H9 (cell line): Measurements from ENCODE around the gene GLI2. TPM values are rescaled to one million over a fixed set of nuclear protein-coding genes. Genes with fewer than 3 reads are reported as not detected.

Experiments used
- DNase-seq: peaks from one replicate; pipeline ENCODE4 v3.0.0-alpha.2; 2017
- H2AFZ ChIP-seq: one replicate; pipeline ENCODE4 v1.6.1; 2013; ENCODE audit warnings: mild to moderate bottlenecking, low read length, control low read depth, moderate library complexity
- H2AK5ac ChIP-seq: 2 replicates; pipeline ENCODE4 v1.6.1; 2013; ENCODE audit warnings: low read length, control low read depth, mixed read lengths; ENCODE audit not compliant: insufficient read length
- H2BK120ac ChIP-seq: one replicate; pipeline ENCODE4 v1.6.1; 2013; ENCODE audit warnings: low read depth, mild to moderate bottlenecking, low read length, control low read depth, inconsistent platforms; ENCODE audit not compliant: poor library complexity, severe bottlenecking
- H2BK12ac ChIP-seq: 2 replicates; pipeline ENCODE4 v1.6.1; 2013; ENCODE audit warnings: low read length, control low read depth, mixed read lengths, low read depth; ENCODE audit not compliant: insufficient read length
- H2BK15ac ChIP-seq: 2 replicates; pipeline ENCODE4 v1.6.1; 2013; ENCODE audit warnings: low read depth, low read length, control low read depth
- H2BK20ac ChIP-seq: one replicate; pipeline ENCODE4 v1.6.1; 2013; ENCODE audit warnings: low read depth, mild to moderate bottlenecking, low read length, control low read depth, inconsistent platforms; ENCODE audit not compliant: poor library complexity, severe bottlenecking
- H2BK5ac ChIP-seq: 2 replicates; pipeline ENCODE4 v1.6.1; 2013; ENCODE audit warnings: low read length, control low read depth, mixed read lengths; ENCODE audit not compliant: insufficient read length
- H3K14ac ChIP-seq: 2 replicates; pipeline ENCODE4 v1.6.1; 2013; ENCODE audit warnings: low read length, control low read depth; ENCODE audit not compliant: insufficient read depth
- H3K18ac ChIP-seq: 2 replicates; pipeline ENCODE4 v1.6.1; 2013; ENCODE audit warnings: low read depth, mild to moderate bottlenecking, mixed read lengths, low read length, control low read depth; ENCODE audit not compliant: insufficient read length
- H3K23ac ChIP-seq: 2 replicates; pipeline ENCODE4 v1.6.1; 2013; ENCODE audit warnings: low read length, control low read depth, mixed read lengths, low read depth; ENCODE audit not compliant: insufficient read length
- H3K23me2 ChIP-seq: 2 replicates; pipeline ENCODE4 v1.6.1; 2013; ENCODE audit warnings: low read depth, mild to moderate bottlenecking, mixed read lengths, low read length, control low read depth; ENCODE audit not compliant: insufficient read length, poor library complexity, severe bottlenecking
- H3K27ac ChIP-seq: 2 replicates; pipeline ENCODE4 v1.5.1; 2013; ENCODE audit warnings: low read length, control low read depth, mixed read lengths, low read depth; ENCODE audit not compliant: insufficient read length
- H3K27me3 ChIP-seq: 2 replicates; pipeline ENCODE4 v1.6.1; 2013; ENCODE audit warnings: low read length, control low read depth, inconsistent platforms; ENCODE audit not compliant: insufficient read depth
- H3K4ac ChIP-seq: 2 replicates; pipeline ENCODE4 v1.6.1; 2013; ENCODE audit warnings: low read depth, mild to moderate bottlenecking, control low read depth, inconsistent platforms, low read length, moderate library complexity
- H3K4me1 ChIP-seq: 2 replicates; pipeline ENCODE4 v1.6.1; 2013; ENCODE audit warnings: low read length, control low read depth, inconsistent platforms; ENCODE audit not compliant: insufficient read depth
- H3K4me2 ChIP-seq: 2 replicates; pipeline ENCODE4 v1.6.1; 2013; ENCODE audit warnings: low read length, control low read depth, mixed read lengths; ENCODE audit not compliant: insufficient read length, insufficient read depth
- H3K56ac ChIP-seq: 2 replicates; pipeline ENCODE4 v1.6.1; 2013; ENCODE audit warnings: low read depth, mild to moderate bottlenecking, mixed read lengths, low read length, control low read depth; ENCODE audit not compliant: insufficient read length
- H3K79me1 ChIP-seq: 2 replicates; pipeline ENCODE4 v1.6.1; 2013; ENCODE audit warnings: low read depth, mild to moderate bottlenecking, moderate library complexity, low read length, control low read depth, inconsistent platforms; ENCODE audit not compliant: insufficient read depth, poor library complexity, severe bottlenecking
- H3K79me2 ChIP-seq: 2 replicates; pipeline ENCODE4 v1.6.1; 2013; ENCODE audit warnings: low read length, control low read depth, inconsistent platforms; ENCODE audit not compliant: insufficient read depth
- H3K9ac ChIP-seq: 2 replicates; pipeline ENCODE4 v1.6.1; 2013; ENCODE audit warnings: low read length, control low read depth, mixed read lengths; ENCODE audit not compliant: insufficient read length; ENCODE audit errors: extremely low read depth
- H3K9me3 ChIP-seq: one replicate; pipeline ENCODE4 v1.6.1; 2013; ENCODE audit warnings: low read depth, low read length, inconsistent platforms; ENCODE audit not compliant: control insufficient read depth
- H3T11ph ChIP-seq: one replicate; pipeline ENCODE4 v1.6.1; 2013; ENCODE audit warnings: mild to moderate bottlenecking, low read length, control low read depth, inconsistent platforms
- H4K20me1 ChIP-seq: one replicate; pipeline ENCODE4 v1.6.1; 2013; ENCODE audit not compliant: control insufficient read depth, insufficient read length, insufficient read depth
- H4K5ac ChIP-seq: 2 replicates; pipeline ENCODE4 v1.6.1; 2013; ENCODE audit warnings: low read depth, mild to moderate bottlenecking, mixed read lengths, low read length, control low read depth; ENCODE audit not compliant: insufficient read length
- H4K8ac ChIP-seq: replicated peaks from 2 replicates; pipeline ENCODE4 v1.6.1; 2013; ENCODE audit warnings: low read length, control low read depth, mixed read lengths, low read depth; ENCODE audit not compliant: insufficient read length
- H4K91ac ChIP-seq: 2 replicates; pipeline ENCODE4 v1.6.1; 2013; ENCODE audit warnings: low read depth, mild to moderate bottlenecking, moderate library complexity, mixed read lengths, low read length, control low read depth; ENCODE audit not compliant: insufficient read length
- H3K27ac Mint-ChIP-seq, 3 experiments: 2 replicates in 2 of 3; 3 replicates in 1 of 3; pipeline ENCODE4 v1.8.0; 2020 to 2021; ENCODE audit warnings: mixed read lengths in 3 of 3, mild to moderate bottlenecking in 1 of 3, moderate library complexity in 1 of 3
- H3K27me3 Mint-ChIP-seq: 2 replicates; pipeline ENCODE4 v1.8.0; 2021; ENCODE audit warnings: low read depth, mild to moderate bottlenecking, moderate library complexity, mixed read lengths
- H3K36me3 Mint-ChIP-seq, 3 experiments: 2 replicates in 2 of 3; 3 replicates in 1 of 3; pipeline ENCODE4 v1.8.0; 2020 to 2021; ENCODE audit warnings: low read depth in 3 of 3, mixed read lengths in 3 of 3; ENCODE audit not compliant: insufficient read depth in 1 of 3
- H3K4me1 Mint-ChIP-seq, 2 experiments: 2 replicates each; pipeline ENCODE4 v1.8.0; 2020; ENCODE audit warnings: mixed read lengths in 2 of 2
- H3K4me3 Mint-ChIP-seq, 2 experiments: 2 replicates in 1 of 2; 3 replicates in 1 of 2; pipeline ENCODE4 v1.8.0; 2020 to 2021; ENCODE audit warnings: mild to moderate bottlenecking in 2 of 2, mixed read lengths in 2 of 2, moderate library complexity in 1 of 2
- H3K9me3 Mint-ChIP-seq, 2 experiments: 2 replicates in 1 of 2; 3 replicates in 1 of 2; pipeline ENCODE4 v1.8.0; 2020; ENCODE audit warnings: mild to moderate bottlenecking in 2 of 2, mixed read lengths in 2 of 2, moderate library complexity in 1 of 2
- WGBS: extraction: QIAGEN DNeasy Blood & Tissue Kit; methylation state at CpG from one replicate; pipeline ENCODE4 v1.1.7; 2013; ENCODE audit warnings: missing lambda C conversion rate, low lambda C conversion rate, mixed read lengths; ENCODE audit not compliant: insufficient read length; ENCODE audit errors: extremely low coverage; 5-methylcytosine and 5-hydroxymethylcytosine counted together
- total RNA-seq: library from RNA; stranded (reverse); gene quantifications from 2 replicates; pipeline ENCODE4 v1.2.1, GENCODE V29; 2021
- TF ChIP-seq, protein P1 (sequence below): fragments of 200-600 bp; sonication (generic); conservative IDR thresholded peaks from 3 replicates; pipeline ENCODE4 v1.8.0; 2021; ENCODE audit warnings: antibody characterized with exemption, mild to moderate bottlenecking

GLI2 gene
- total RNA-seq, 1 experiment from 2014 or later, result 56.7 TPM

DNA sequence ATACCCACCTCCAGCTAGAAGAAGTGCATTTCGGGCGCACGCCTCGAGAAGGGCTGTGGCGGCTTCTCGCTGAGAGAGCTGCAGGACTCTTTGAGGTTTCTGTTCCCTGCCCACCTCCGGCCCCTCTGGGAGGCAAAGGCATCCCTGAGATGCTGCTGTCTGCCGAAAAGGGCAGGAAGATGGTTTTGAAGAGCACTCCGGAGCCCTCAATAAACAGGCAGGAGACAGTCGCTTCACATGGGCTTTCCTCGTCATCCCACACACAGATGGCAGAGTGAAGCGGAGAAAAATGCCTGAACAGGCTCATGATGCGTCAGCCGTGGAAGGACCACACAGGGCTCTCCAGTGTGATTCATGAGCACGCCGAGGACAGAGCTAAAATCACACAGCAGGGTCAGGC lies 25.4 kb upstream of the GLI2 start:
- H3K18ac ChIP-seq, result no peak overlapping the region
- H3K23ac ChIP-seq, result no peak overlapping the region
- no peak for DNase-seq
- no peak overlapping the region for H4K5ac ChIP-seq
- H3K27me3 Mint-ChIP-seq, result peaks cover 86% of the 10 kb centered on the region
- H3K9me3 ChIP-seq, result no peaks in the 10 kb centered on the region
- no peaks in the 10 kb centered on the region for H3K23me2 ChIP-seq
- no peak overlapping the region for H2AFZ ChIP-seq
- H3K9me3 Mint-ChIP-seq, result no peaks in the 10 kb centered on the region; a peak in 1 of 5 replicates
- peaks cover 4% of the 10 kb centered on the region; the same call in 1 of the 2 replicates for H3K4me1 ChIP-seq
- no peaks in the 10 kb centered on the region for H3K36me3 Mint-ChIP-seq
- H3K14ac ChIP-seq, result no peak overlapping the region
- peak overlapping the region; percentile 24 for H3K27ac ChIP-seq
- no peak overlapping the region for H3K4ac ChIP-seq
- peak overlapping the region; percentile 52 to 93 (median 90); a peak in 6 of 7 replicates for H3K27ac Mint-ChIP-seq
- H3K27me3 ChIP-seq, result no peaks in the 10 kb centered on the region; the same call in 1 of the 2 replicates
- no peak overlapping the region for H2AK5ac ChIP-seq
- no peak overlapping the region for H2BK120ac ChIP-seq
- H2BK5ac ChIP-seq, result no peak overlapping the region
- H4K91ac ChIP-seq, result no peak overlapping the region
- H3K4me2 ChIP-seq, result peak overlapping the region; percentile 34
- TF ChIP-seq, protein P1, sequence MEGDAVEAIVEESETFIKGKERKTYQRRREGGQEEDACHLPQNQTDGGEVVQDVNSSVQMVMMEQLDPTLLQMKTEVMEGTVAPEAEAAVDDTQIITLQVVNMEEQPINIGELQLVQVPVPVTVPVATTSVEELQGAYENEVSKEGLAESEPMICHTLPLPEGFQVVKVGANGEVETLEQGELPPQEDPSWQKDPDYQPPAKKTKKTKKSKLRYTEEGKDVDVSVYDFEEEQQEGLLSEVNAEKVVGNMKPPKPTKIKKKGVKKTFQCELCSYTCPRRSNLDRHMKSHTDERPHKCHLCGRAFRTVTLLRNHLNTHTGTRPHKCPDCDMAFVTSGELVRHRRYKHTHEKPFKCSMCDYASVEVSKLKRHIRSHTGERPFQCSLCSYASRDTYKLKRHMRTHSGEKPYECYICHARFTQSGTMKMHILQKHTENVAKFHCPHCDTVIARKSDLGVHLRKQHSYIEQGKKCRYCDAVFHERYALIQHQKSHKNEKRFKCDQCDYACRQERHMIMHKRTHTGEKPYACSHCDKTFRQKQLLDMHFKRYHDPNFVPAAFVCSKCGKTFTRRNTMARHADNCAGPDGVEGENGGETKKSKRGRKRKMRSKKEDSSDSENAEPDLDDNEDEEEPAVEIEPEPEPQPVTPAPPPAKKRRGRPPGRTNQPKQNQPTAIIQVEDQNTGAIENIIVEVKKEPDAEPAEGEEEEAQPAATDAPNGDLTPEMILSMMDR, result no peak
- peaks cover 79 to 82% of the 10 kb centered on the region in 2 experiments for H3K4me1 Mint-ChIP-seq
- H3K56ac ChIP-seq, result no peak overlapping the region
- H3K79me1 ChIP-seq, result no peaks in the 10 kb centered on the region
- H4K8ac ChIP-seq, result no peak overlapping the region
- no peak overlapping the region for H2BK20ac ChIP-seq
- WGBS, result no CpG with 5 or more reads among the region's 16 CpGs
- no peak overlapping the region for H2BK12ac ChIP-seq
- no peak overlapping the region for H3T11ph ChIP-seq
- no peak overlapping the region for H3K9ac ChIP-seq
- peak overlapping the region; percentile 18 to 69; a peak in 4 of 5 replicates for H3K4me3 Mint-ChIP-seq
- no peak overlapping the region for H2BK15ac ChIP-seq
- H3K79me2 ChIP-seq, result no peaks in the 10 kb centered on the region
- H4K20me1 ChIP-seq, result no peaks in the 10 kb centered on the region
